Activated T-cell treated with anti-CD3 and anti-CD28 coated beads for 4 hours (primary cell): Measurements from ENCODE around the gene AANAT.

Experiments
- DNase-seq: peaks from one replicate; pipeline ENCODE4 v3.0.0-alpha.2; 2020

Gene AANAT

GRCh38 chr17:76467366-76467765 is at the start of gene AANAT:
TSS of gene AANAT (plus strand) at chr17:76467603. CDS start at chr17:76468747, 1,144 bp downstream.
- DNase-seq = no peak

- no peak for DNase-seq
Measured at GRCh38 chr17:76419576-76420260, 47.7 kb upstream of the AANAT start.

DNA sequence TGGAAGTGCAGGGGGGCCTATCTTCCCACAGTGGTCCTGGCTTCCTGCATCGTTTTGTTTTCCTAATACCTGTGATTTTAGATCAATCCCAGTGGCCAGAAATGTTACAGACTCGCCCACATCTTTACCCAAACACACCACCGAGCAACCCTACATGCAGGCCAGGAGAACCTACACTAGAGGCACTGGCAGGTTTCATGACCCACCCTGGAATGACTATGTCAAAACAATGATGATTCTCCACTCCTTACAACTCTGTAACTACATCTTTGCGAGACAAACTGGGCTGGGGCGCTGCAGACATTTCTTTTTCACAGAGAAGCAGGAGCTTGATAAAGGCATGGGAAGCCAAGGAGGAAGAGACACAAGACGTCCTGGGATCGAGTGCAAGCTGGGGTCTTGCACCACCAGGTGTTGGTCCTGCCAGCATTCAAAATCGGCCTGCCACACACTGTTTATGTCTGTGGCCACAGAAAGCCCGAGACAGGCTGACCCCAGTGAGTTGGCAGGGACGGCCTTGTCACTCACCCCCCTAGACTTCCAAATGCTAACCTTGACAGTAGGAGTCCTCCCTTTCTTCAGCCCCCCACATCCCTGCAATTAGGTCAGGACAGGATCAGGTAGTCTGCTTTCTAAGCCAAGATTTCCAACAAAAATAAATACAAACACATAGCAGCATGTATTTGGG is 46.9 kb upstream of the AANAT start:
- DNase-seq = no peak

- DNase-seq = no peak
Measured at GRCh38 chr17:76421044-76421407, 46.4 kb upstream of the AANAT start.

DNA sequence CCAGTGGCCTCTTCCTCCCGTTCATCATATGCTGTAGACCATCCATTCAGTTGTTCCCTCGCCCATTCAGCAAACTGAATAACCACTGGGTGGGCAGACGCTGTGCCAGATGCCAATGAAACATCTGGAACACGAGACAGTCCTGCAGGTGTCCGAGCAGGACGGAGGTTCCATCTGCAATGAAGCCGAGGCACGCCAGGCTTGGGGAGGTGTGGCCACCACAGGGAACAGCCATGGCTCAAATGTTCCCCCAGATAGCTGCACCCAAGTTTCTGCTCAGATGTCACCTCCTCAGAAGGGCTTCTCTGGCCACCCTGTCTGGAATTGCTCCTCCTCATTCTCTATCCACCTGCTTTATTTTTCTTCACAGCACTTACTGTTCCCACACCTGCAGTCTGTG is 45.0 kb upstream of the AANAT start:
- DNase-seq = no peak

GRCh38 chr17:76422860-76423259 is 44.5 kb upstream of the AANAT start:
- no peak for DNase-seq

- DNase-seq = no peak
Measured at GRCh38 chr17:76426853-76427252, 40.5 kb upstream of the AANAT start.

- no peak for DNase-seq
Measured at GRCh38 chr17:76427501-76428231, 39.7 kb upstream of the AANAT start.

- DNase-seq = no peak
Measured at GRCh38 chr17:76428511-76428910, 38.9 kb upstream of the AANAT start.

GRCh38 chr17:76431509-76431908 is 35.9 kb upstream of the AANAT start:
- DNase-seq = no peak

GRCh38 chr17:76432004-76432403 is 35.4 kb upstream of the AANAT start:
- DNase-seq = no peak

- DNase-seq = no peak
Measured at GRCh38 chr17:76432712-76433336, 34.6 kb upstream of the AANAT start.

GRCh38 chr17:76433693-76434092 is 33.7 kb upstream of the AANAT start:
- DNase-seq = no peak

GRCh38 chr17:76434870-76435269 is 32.5 kb upstream of the AANAT start:
- no peak for DNase-seq

GRCh38 chr17:76435751-76436150 is 31.7 kb upstream of the AANAT start:
- no peak for DNase-seq

DNA sequence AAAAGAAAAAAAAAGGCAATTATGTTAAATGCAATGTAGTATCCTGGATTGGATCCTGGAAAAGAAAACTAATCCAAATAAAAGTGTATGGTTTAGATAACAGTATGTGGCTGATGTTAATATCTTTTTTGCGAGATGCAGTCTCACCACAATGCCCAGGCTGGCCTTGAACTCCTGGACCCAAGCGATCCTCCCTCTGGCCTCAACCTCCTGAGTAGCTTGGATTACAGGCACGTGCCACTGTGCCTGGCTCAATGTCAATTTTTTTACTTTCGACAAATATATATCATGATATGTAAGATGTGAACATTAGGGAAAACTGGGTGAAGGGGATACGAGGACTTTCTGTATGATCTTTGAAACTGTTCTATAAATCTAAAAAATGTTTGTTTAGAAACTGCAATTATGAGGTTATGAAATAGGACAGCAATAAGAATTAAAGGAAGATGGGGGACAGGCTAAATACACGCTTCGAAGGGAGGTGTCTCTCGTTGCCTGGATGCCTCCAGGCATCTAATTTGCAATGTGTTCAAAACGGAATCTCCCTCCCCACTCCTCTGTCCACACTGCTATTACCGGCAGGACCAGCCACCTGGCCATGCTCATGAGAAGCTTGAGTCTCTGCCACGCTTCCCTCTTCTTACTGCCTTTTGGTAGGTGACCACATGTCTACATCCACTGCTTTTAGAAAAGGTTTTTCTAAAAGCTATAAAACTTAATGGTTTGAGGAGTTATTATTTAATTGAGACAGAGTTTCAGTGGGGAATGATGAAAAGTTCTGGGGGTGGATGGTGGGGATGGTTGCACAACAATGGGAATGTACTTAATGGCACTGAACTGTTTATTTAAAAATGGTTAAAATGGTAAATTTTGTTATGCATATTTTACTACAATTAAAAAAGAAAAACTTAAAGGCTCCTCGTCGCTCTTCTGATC is 29.7 kb upstream of the AANAT start:
- DNase-seq = no peak

GRCh38 chr17:76438906-76439305 is 28.5 kb upstream of the AANAT start:
- no peak for DNase-seq

GRCh38 chr17:76439314-76439928 is 28.0 kb upstream of the AANAT start:
- DNase-seq = no peak

- DNase-seq = no peak
Measured at GRCh38 chr17:76440751-76441362, 26.5 kb upstream of the AANAT start.

DNA sequence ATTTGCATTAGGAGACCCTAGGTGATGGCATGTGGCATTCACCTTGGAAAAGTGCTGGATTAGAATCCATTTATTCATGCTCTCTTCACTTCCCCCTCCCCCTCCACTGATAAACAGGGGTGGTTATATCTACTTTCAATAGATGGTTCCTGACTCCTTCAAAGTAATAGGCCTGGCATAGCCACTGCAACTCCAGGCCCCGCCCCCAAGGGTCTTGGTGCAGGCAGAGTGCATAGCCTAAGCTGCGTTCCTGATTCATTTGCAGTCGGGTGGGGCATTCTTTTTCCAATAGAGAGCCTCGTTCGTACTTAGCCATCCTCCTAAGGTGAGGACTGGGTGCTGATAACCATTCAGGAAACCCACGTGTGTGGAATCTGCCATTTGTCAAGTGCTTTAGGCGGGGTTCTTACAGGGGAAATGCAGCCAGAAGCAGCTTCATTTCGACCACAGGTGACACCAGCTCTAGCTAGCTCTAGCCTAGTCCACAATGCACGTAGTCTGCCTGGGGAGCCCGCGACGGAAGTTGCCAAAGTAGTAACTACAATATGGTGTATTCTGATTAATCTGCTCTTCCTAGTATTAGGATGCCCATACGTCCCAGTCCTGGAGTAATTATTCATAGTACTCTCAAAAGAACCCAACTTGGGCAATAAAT is 25.6 kb upstream of the AANAT start:
- no peak for DNase-seq
